HG03457 (cell line): ENCODE measurements around the gene PLCH2.

Experiments
- ATAC-seq: cut with Tn5 transposase; IDR thresholded peaks from one replicate; pipeline ENCODE4 v1.9.1; 2021; ENCODE audit warnings: moderate number of reproducible peaks; ENCODE audit not compliant: unreplicated experiment

The PLCH2 gene

GRCh38 chr1:2477791-2478499 lies 1.9 kb downstream of the PLCH2 start:
- ATAC-seq, result no peak

GRCh38 chr1:2479186-2479585 lies 3.1 kb downstream of the PLCH2 start:
- ATAC-seq, result no peak

GRCh38 chr1:2479618-2480017 lies 3.5 kb downstream of the PLCH2 start:
- ATAC-seq, result no peak

- ATAC-seq, result no peak
Measured at GRCh38 chr1:2480236-2480985, 4.3 kb downstream of the PLCH2 start.

- ATAC-seq, result no peak
Measured at GRCh38 chr1:2480986-2481364, 4.9 kb downstream of the PLCH2 start.

- ATAC-seq, result no peak
Measured at GRCh38 chr1:2481885-2482284, 5.8 kb downstream of the PLCH2 start.

- ATAC-seq, result no peak
Measured at GRCh38 chr1:2482588-2482987, 6.5 kb downstream of the PLCH2 start.

GRCh38 chr1:2483026-2483425 lies 6.9 kb downstream of the PLCH2 start:
- ATAC-seq, result no peak

GRCh38 chr1:2483970-2484369 lies 7.9 kb downstream of the PLCH2 start:
- no peak for ATAC-seq

GRCh38 chr1:2486041-2486440 lies 10.0 kb downstream of the PLCH2 start:
- ATAC-seq, result no peak

- no peak for ATAC-seq
Measured at GRCh38 chr1:2486558-2486957, 10.5 kb downstream of the PLCH2 start.

GRCh38 chr1:2488688-2489087 lies 12.6 kb downstream of the PLCH2 start:
- ATAC-seq, result no peak

- ATAC-seq, result no peak
Measured at GRCh38 chr1:2489615-2490014, 13.5 kb downstream of the PLCH2 start.

- ATAC-seq, result no peak
Measured at GRCh38 chr1:2492091-2492490, 16.0 kb downstream of the PLCH2 start.

GRCh38 chr1:2493218-2493617 lies 17.1 kb downstream of the PLCH2 start:
- ATAC-seq, result no peak

GRCh38 chr1:2493691-2494322 lies 17.7 kb downstream of the PLCH2 start:
- no peak for ATAC-seq

GRCh38 chr1:2494323-2494693 lies 18.2 kb downstream of the PLCH2 start:
- ATAC-seq, result no peak

- ATAC-seq, result no peak
Measured at GRCh38 chr1:2495026-2495425, 18.9 kb downstream of the PLCH2 start.

- no peak for ATAC-seq
Measured at GRCh38 chr1:2495546-2495945, 19.5 kb downstream of the PLCH2 start.

- no peak for ATAC-seq
Measured at GRCh38 chr1:2496087-2496622, 20.1 kb downstream of the PLCH2 start.

GRCh38 chr1:2496746-2497145 lies 20.7 kb downstream of the PLCH2 start:
- ATAC-seq, result no peak

- no peak for ATAC-seq
Measured at GRCh38 chr1:2497891-2498290, 21.8 kb downstream of the PLCH2 start.
